K562 (cell line): ENCODE data around the gene GVQW3. TPM values are rescaled to one million over a fixed set of nuclear protein-coding genes. Genes with fewer than 3 reads are reported as not detected.

Source experiments
- ATAC-seq: fragments of 200-7000 bp; cut with Tn5 transposase; 3 replicates; pipeline ENCODE4 v1.9.1; 2020; ENCODE audit warnings: moderate library complexity
- BruUV-seq: library from RNA; stranded (reverse); fragments of 400-500 nt; replicated peaks from 2 replicates; lab custom pipeline; 2021; lab: Mats Ljungman, UMichigan
- CTCF ChIA-PET: fragments of 300-600 bp; formaldehyde crosslinking; extraction: SDS; loops from one replicate; lab custom pipeline; 2021; ENCODE audit warnings: low intra/inter-chr PET ratio; lab: Yijun Ruan, JAX
- POLR2A ChIA-PET: fragments of 300-600, 350-650 bp; sonication (Branson Sonifier 250); formaldehyde crosslinking; extraction: SDS; loops from one replicate; lab custom pipeline; 2021; ENCODE audit warnings: antibody characterized with exemption, inconsistent platforms; lab: Yijun Ruan, JAX
- DNase-seq, 4 experiments: peaks; one replicate each; pipeline versions ENCODE4 v3.0.0 to v3.0.0-alpha.2; 2011 to 2018; ENCODE audit warnings: low spot score in 3 of 4, mixed read lengths in 3 of 4; ENCODE audit errors: extremely low read depth in 1 of 4
- FAIRE-seq: peaks from 2 replicates; lab custom pipeline; 2011; peaks lifted over from hg19 to GRCh38; lab: Jason Lieb, UNC
- H2AFZ ChIP-seq: 2 replicates; pipeline ENCODE4 v1.6.0; 2011; ENCODE audit warnings: low read depth, low read length, control low read depth, inconsistent platforms
- H3K27ac ChIP-seq: fragments of 200-600 bp; 3 replicates; pipeline ENCODE4 v1.8.0; 2011; ENCODE audit warnings: low read depth, mild to moderate bottlenecking, control low read depth, inconsistent platforms, low read length, moderate library complexity, mixed read lengths; ENCODE audit errors: extremely low read depth
- H3K27me3 ChIP-seq, 2 experiments: fragments of 300-600 bp in 1 of 2; 2 replicates in 1 of 2; 3 replicates in 1 of 2; pipeline versions ENCODE4 v1.6.0 to v1.8.0; 2011; ENCODE audit warnings: inconsistent platforms in 2 of 2, low read length in 2 of 2, mild to moderate bottlenecking in 1 of 2, mixed read lengths in 1 of 2, moderate library complexity in 1 of 2; ENCODE audit not compliant: control insufficient read depth in 2 of 2, insufficient read depth in 2 of 2
- H3K36me3 ChIP-seq: fragments of 300-600 bp; 3 replicates; pipeline ENCODE4 v1.8.0; 2011; ENCODE audit warnings: mild to moderate bottlenecking, low read length, inconsistent platforms; ENCODE audit not compliant: control insufficient read depth, insufficient read depth
- H3K4me1 ChIP-seq, 2 experiments: fragments of 200-600 bp in 1 of 2; replicated peaks in 1 of 2; 2 replicates in 1 of 2; 3 replicates in 1 of 2; pipeline versions ENCODE4 v1.5.1 to v1.8.0; 2011; ENCODE audit warnings: inconsistent platforms in 2 of 2, low read length in 2 of 2, mild to moderate bottlenecking in 1 of 2, mixed read lengths in 1 of 2, moderate library complexity in 1 of 2; ENCODE audit not compliant: control insufficient read depth in 2 of 2, insufficient read depth in 2 of 2
- H3K4me2 ChIP-seq: 2 replicates; pipeline ENCODE4 v1.6.1; 2011; ENCODE audit warnings: low read length, control low read depth, inconsistent platforms, mixed read lengths; ENCODE audit not compliant: insufficient read depth
- H3K4me3 ChIP-seq: fragments of 200-600 bp; sonication (generic), shearing (Covaris generic); 2 replicates; pipeline ENCODE4 v1.5.1; 2016; ENCODE audit warnings: control low read depth, inconsistent platforms
- H3K79me2 ChIP-seq: fragments of 200-600 bp; 3 replicates; pipeline ENCODE4 v1.8.0; 2011; ENCODE audit warnings: low read length, inconsistent platforms; ENCODE audit not compliant: control insufficient read depth, insufficient read depth
- H3K9ac ChIP-seq, 2 experiments: 2 replicates each; pipeline versions ENCODE4 v1.6.0 to v1.6.1; 2011; ENCODE audit warnings: low read depth in 2 of 2, low read length in 2 of 2, control low read depth in 1 of 2, inconsistent platforms in 1 of 2, mild to moderate bottlenecking in 1 of 2, mixed read lengths in 1 of 2; ENCODE audit not compliant: insufficient read depth in 1 of 2
- H3K9me1 ChIP-seq: one replicate; pipeline ENCODE4 v1.6.0; 2011; ENCODE audit warnings: inconsistent platforms, mild to moderate bottlenecking, low read length, moderate library complexity; ENCODE audit not compliant: control insufficient read depth, insufficient read depth
- H3K9me3 ChIP-seq: replicated peaks from 2 replicates; pipeline ENCODE4 v1.5.1; 2011; ENCODE audit warnings: low read depth, low read length, inconsistent platforms; ENCODE audit not compliant: control insufficient read depth, insufficient read depth
- H4K20me1 ChIP-seq: replicated peaks from 2 replicates; pipeline ENCODE4 v1.6.1; 2011; ENCODE audit warnings: low read length, inconsistent platforms, mixed read lengths; ENCODE audit not compliant: control insufficient read depth, insufficient read depth
- ADNP ChIP-seq: fragments of 200-800 bp; sonication (Bioruptor generic); IDR thresholded peaks from 2 replicates; pipeline ENCODE4 v1.6.1; 2016; ENCODE audit warnings: missing genetic modification characterization, missing compliant biosample characterization
- BRF2 ChIP-seq: IDR thresholded peaks from 3 replicates; pipeline ENCODE4 v1.6.1; 2011; ENCODE audit warnings: borderline replicate concordance, mild to moderate bottlenecking; ENCODE audit not compliant: insufficient read length, insufficient read depth
- CHD7 ChIP-seq: fragments of 200-600 bp; sonication (generic); IDR thresholded peaks from one replicate; pipeline ENCODE4 v1.6.1; 2012; ENCODE audit warnings: mild to moderate bottlenecking, low read depth, low read length, inconsistent platforms
- PHF20 ChIP-seq: fragments of 450-650 bp; IDR thresholded peaks from 2 replicates; pipeline ENCODE4 v1.6.1; 2018; ENCODE audit not compliant: partially characterized antibody
- RFX1 ChIP-seq: fragments of 450-650 bp; IDR thresholded peaks from 2 replicates; pipeline ENCODE4 v1.6.1; 2016; ENCODE audit warnings: mild to moderate bottlenecking, moderate library complexity
- SMAD4 ChIP-seq: fragments of 250-450 bp; sonication (Bioruptor Pico); conservative IDR thresholded peaks from 2 replicates; pipeline ENCODE4 v1.8.0; 2021; ENCODE audit warnings: inconsistent platforms, mild to moderate bottlenecking, moderate library complexity
- TOE1 ChIP-seq, 2 experiments: fragments of 450-650 bp in 1 of 2; sonication (generic) in 1 of 2; formaldehyde crosslinking in 1 of 2; IDR thresholded peaks; 2 replicates each; pipeline versions ENCODE4 v1.7.1 to v1.8.0; 2016 to 2022; ENCODE audit warnings: borderline replicate concordance in 2 of 2, mild to moderate bottlenecking in 2 of 2, antibody characterized with exemption in 1 of 2, inconsistent platforms in 1 of 2, low read depth in 1 of 2, missing genetic modification reagents in 1 of 2, moderate library complexity in 1 of 2
- ZNF75A ChIP-seq: fragments of 450-650 bp; formaldehyde crosslinking; IDR thresholded peaks from 2 replicates; pipeline ENCODE4 v1.4.0; 2020; ENCODE audit warnings: mild to moderate bottlenecking
- WGBS: fragments of 100-300 bp; shearing (Covaris generic); methylation state at CpG from one replicate; pipeline ENCODE4 v1.1.6; 2016; ENCODE audit warnings: low coverage, mixed read lengths; ENCODE audit not compliant: insufficient coverage; ENCODE audit errors: missing lambda C conversion rate; 5-methylcytosine and 5-hydroxymethylcytosine counted together
- in situ Hi-C: fragments of 300-500 bp; cut with MboI; formaldehyde crosslinking; loops from 4 replicates; pipeline ENCODE4 v1.15.0; 2018; ENCODE audit warnings: inconsistent platforms, mixed read lengths
- intact Hi-C: fragments of 100-400 bp; cut with micrococcal nuclease; formaldehyde crosslinking; loops from 2 replicates; pipeline ENCODE4 v1.14.2; 2022
- polyA plus RNA-seq, 8 experiments: library from polyadenylated mRNA; depleted of rRNA in 4 of 8; stranded (reverse) in 5 of 8; unstranded in 3 of 8; fragments of >200 nt; fragmentation: Nextera tagmentation in 2 of 8; fragmentation: Illumina TruSeq in 1 of 8; extraction: Ambion mirVana in 2 of 8; extraction: Trizol in 1 of 8; gene quantifications; 2 replicates each; pipeline versions ENCODE4 v1.2.1 to v1.2.3, GENCODE V29; 2011 to 2014; ENCODE audit warnings: inconsistent platforms in 1 of 8, missing spikeins in 1 of 8
- total RNA-seq, 7 experiments: library from RNA; depleted of rRNA in 6 of 7; stranded (reverse); fragments of >200 nt in 6 of 7; fragmentation: Illumina TruSeq in 2 of 7; extraction: Trizol in 2 of 7; gene quantifications; 2 replicates each; pipeline versions ENCODE4 v1.2.1 to v1.2.3, GENCODE V29; 2011 to 2021; ENCODE audit warnings: low replicate concordance in 1 of 7

GVQW3 gene
- total and polyA plus RNA-seq, 9 of the 15 experiments (the other 6 are each of a cell fraction or from before 2014, with no cell fraction given): 0.66 to 5.7 (median 2.1) TPM

DNA sequence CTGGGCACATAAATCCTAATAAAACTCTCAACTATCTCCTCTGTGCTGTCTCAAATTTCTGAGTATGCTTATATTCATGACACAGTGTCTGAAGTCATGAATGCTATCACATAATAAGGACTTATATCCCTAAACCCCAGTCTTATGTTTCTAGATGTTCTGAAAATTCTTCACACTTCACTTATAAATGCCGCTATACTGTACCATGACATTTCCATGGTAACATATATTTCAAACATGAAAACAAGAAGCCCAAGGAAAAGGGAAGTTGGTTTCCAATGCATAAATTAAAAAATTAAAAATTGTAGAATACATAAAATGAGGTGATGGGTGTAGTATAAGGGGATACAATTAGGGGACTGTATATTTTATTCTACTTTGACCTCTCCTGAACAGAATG is 11.7 kb downstream of the GVQW3 start:
- FAIRE-seq: no peak

More for the DNA sequence above, 11.7 kb downstream of the GVQW3 start:
- ChIA-PET POLR2A (no interaction called here), CTCF (no interaction called here)
- in situ Hi-C loops (no loop called here), intact Hi-C loops (no loop called here)
- peaks cover 0 to 6% of the 10 kb centered on the region in 2 experiments; a peak in 4 of 5 replicates for H3K27me3 ChIP-seq
- H3K4me1 ChIP-seq: no peaks in the 10 kb centered on the region
- no peak overlapping the region for H3K9ac ChIP-seq
- H3K27ac ChIP-seq: no peak overlapping the region
- ATAC-seq: no peak
- no peaks in the 10 kb centered on the region for H3K9me1 ChIP-seq
- H3K4me2 ChIP-seq: no peak overlapping the region
- TF ChIP-seq PHF20 (no peak), ADNP (tag) (no peak), SMAD4 (CRISPR knock-in tag) (no peak), TOE1 (IDR thresholded peaks at IDR 0.05; ENCODE audit: borderline replicate concordance) (no peak), TOE1 (CRISPR knock-in tag; IDR thresholded peaks at IDR 0.05; ENCODE audit: borderline replicate concordance, low read depth) (no peak), CHD7 (no peak), BRF2 (no peak), ZNF75A (CRISPR knock-in tag) (no peak), RFX1 (0 out of 2 replicates have a peak, but pooled peaks have one; percentile 9)
- no TSS peak for BruUV-seq
- 33% methylated on average over 1 of the region's 1 CpG for WGBS
- no peak overlapping the region for H3K4me3 ChIP-seq
- no peaks in the 10 kb centered on the region for H3K79me2 ChIP-seq
- no peak overlapping the region for H2AFZ ChIP-seq
- no peak for DNase-seq
- H3K9me3 ChIP-seq: no peaks in the 10 kb centered on the region
- H3K36me3 ChIP-seq: no peaks in the 10 kb centered on the region
- no peaks in the 10 kb centered on the region for H4K20me1 ChIP-seq
